Fibroblast of mammary gland (primary cell): ENCODE measurements around the gene EDEM1.

Source experiments
- DNase-seq: peaks from one replicate; pipeline ENCODE4 v3.0.0-alpha.2; 2010; ENCODE audit warnings: low read depth
- H3K4me3 ChIP-seq: 2 replicates; pipeline ENCODE4 v1.5.1; 2011; ENCODE audit warnings: low read depth, mild to moderate bottlenecking, low read length, moderate library complexity; ENCODE audit not compliant: control insufficient read depth
- CTCF ChIP-seq: conservative IDR thresholded peaks from 2 replicates; pipeline ENCODE4 v1.5.1; 2011; ENCODE audit warnings: low read depth, low read length, inconsistent platforms; ENCODE audit not compliant: control insufficient read depth, insufficient read depth

Gene EDEM1

GRCh38 chr3:5198313-5198677 is 10.8 kb downstream of the EDEM1 start:
- TF ChIP-seq CTCF = no peak
- H3K4me3 ChIP-seq = no peak overlapping the region
- DNase-seq = no peak

GRCh38 chr3:5198986-5199731 is 11.7 kb downstream of the EDEM1 start:
- no peak for TF ChIP-seq CTCF
- H3K4me3 ChIP-seq = no peak overlapping the region
- DNase-seq = no peak

GRCh38 chr3:5201536-5201935 is 14.0 kb downstream of the EDEM1 start:
- no peak overlapping the region for H3K4me3 ChIP-seq
- no peak for DNase-seq
- no peak for TF ChIP-seq CTCF

GRCh38 chr3:5202222-5202621 is 14.7 kb downstream of the EDEM1 start:
- H3K4me3 ChIP-seq = no peak overlapping the region
- TF ChIP-seq CTCF = no peak
- peak; percentile 77 for DNase-seq

GRCh38 chr3:5205165-5205941 is 17.8 kb downstream of the EDEM1 start:
- no peak for TF ChIP-seq CTCF
- H3K4me3 ChIP-seq = no peak overlapping the region
- peak; percentile 78 for DNase-seq

- TF ChIP-seq CTCF = no peak
- DNase-seq = no peak
These were observed 23.4 kb downstream of the EDEM1 start for GRCh38 chr3:5210926-5211325.

More at GRCh38 chr3:5210926-5211325, 23.4 kb downstream of the EDEM1 start:
- no peak overlapping the region for H3K4me3 ChIP-seq
